Adrenal gland (tissue), 12 donors: Measurements from ENCODE around the gene CWF19L2. TPM values are rescaled to one million over a fixed set of nuclear protein-coding genes. Genes with fewer than 3 reads are reported as not detected.

ENCODE experiments used
- DNase-seq, 7 donors: peaks; one replicate each; pipeline ENCODE4 v3.0.0-alpha.2; 2019 to 2020
- H3K27ac ChIP-seq, 5 donors: fragments of 200-600 bp; sonication (generic) in 4 of 5; 1 replicate in 3 of 5; 2 replicates in 2 of 5; pipeline versions ENCODE4 v1.5.1 to v1.8.0; 2016 to 2020; ENCODE audit warnings: mild to moderate bottlenecking in 1 of 5
- H3K27me3 ChIP-seq: fragments of 200-600 bp; 2 replicates; pipeline ENCODE4 v1.8.0; 2021
- H3K36me3 ChIP-seq, 2 donors: fragments of 200-600 bp; replicated peaks in 1 of 2; 1 replicate in 1 of 2; 2 replicates in 1 of 2; pipeline versions ENCODE4 v1.5.1 to v1.8.0; 2018 to 2022
- H3K4me1 ChIP-seq, 2 donors: fragments of 200-600 bp; replicated peaks in 1 of 2; 1 replicate in 1 of 2; 2 replicates in 1 of 2; pipeline versions ENCODE4 v1.5.1 to v1.8.0; 2018 to 2021
- H3K4me3 ChIP-seq, 4 donors: fragments of 200-600 bp; sonication (generic) in 3 of 4; one replicate each; pipeline ENCODE4 v1.5.1; 2016 to 2018
- H3K9me3 ChIP-seq, 3 donors: fragments of 200-600 bp; sonication (generic) in 1 of 3; replicated peaks in 1 of 3; 1 replicate in 2 of 3; 2 replicates in 1 of 3; pipeline versions ENCODE4 v1.5.1 to v1.8.0; 2016 to 2021
- POLR2A ChIP-seq, 2 donors: fragments of 450-650 bp; IDR thresholded peaks; one replicate each; pipeline ENCODE4 v1.6.1; 2017; ENCODE audit warnings: antibody characterized with exemption in 2 of 2, mild to moderate bottlenecking in 2 of 2, moderate library complexity in 1 of 2
- WGBS, 4 donors: extraction: QIAGEN DNeasy Blood & Tissue Kit in 2 of 4; methylation state at CpG; one replicate each; pipeline versions ENCODE4 v1.1.5 to v1.1.7; 2013 to 2017; 5-methylcytosine and 5-hydroxymethylcytosine counted together
- intact Hi-C, 2 donors: fragments of 100-400 bp; cut with DNase I; formaldehyde crosslinking; loops; one replicate each; pipeline versions ENCODE4 v1.14.1 to v1.15.0; 2022 to 2023
- polyA plus RNA-seq, 3 donors: library from polyadenylated mRNA; stranded (reverse); fragments of 200-250 nt in 2 of 3; fragments of 350-450 nt in 1 of 3; fragmentation: Illumina TruSeq in 1 of 3; extraction: RNeasy Lipid Tissue Mini Kit (QIAGEN cat#74804) in 1 of 3; gene quantifications; one replicate each; pipeline ENCODE4 v1.2.3, GENCODE V29; 2013 to 2014
- total RNA-seq, 9 donors: library from RNA; depleted of rRNA in 4 of 9; stranded (reverse); fragments of >200 nt in 4 of 9; fragments of 120-200 nt in 1 of 9; fragmentation: NEBNext Ultra II Directional in 1 of 9; extraction: Animal tissue kit (Norgen Biotek cat#: 25700) in 1 of 9; gene quantifications; one replicate each; pipeline versions ENCODE4 v1.1.0 to v1.2.4, GENCODE V29; 2013 to 2023
- TF ChIP-seq, protein P1 (sequence below), 6 experiments: fragments of 450-650 bp in 4 of 6; fragments of 200-600 bp in 2 of 6; sonication (generic) in 1 of 6; IDR thresholded peaks; 1 replicate in 5 of 6; 2 replicates in 1 of 6; pipeline versions ENCODE4 v1.5.1 to v1.8.0; 2016 to 2021; ENCODE audit warnings: antibody characterized with exemption in 6 of 6, mild to moderate bottlenecking in 2 of 6, moderate library complexity in 1 of 6
- donor health status: healthy with polysubstance abuse.
- donor health status: Bipolar disorder and iron deficiency.
- donor health status: DM: yes; HTN: yes; CAD: no.
- donor health status: DM: no; HTN: no; CAD: no.
- donor health status: DM: no; HTN: no; CAD: no.
- donor health status: DM: yes; HTN: yes; CAD: no.

CWF19L2 gene
- total and polyA plus RNA-seq, 12 donors: 6.5 to 24.6 (median 13.5) TPM

DNA sequence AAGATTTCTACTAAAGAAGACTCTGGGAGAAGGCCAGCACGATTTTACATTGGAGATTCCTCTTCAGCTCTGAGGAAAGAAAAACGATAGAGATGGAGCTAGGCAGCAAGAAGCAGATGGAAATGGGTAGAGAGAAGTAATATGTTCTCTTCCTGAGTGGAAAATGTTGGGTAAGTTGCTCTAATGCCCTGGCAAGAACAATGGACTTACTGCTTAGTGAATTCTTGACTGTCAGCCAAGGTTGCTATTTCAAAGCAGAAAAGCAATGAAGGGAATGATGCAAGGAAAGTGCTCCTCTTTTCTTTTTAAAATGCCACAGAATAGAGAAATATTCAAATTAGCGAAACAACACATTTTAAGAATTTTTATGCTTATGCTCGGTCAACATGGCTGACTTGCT, 38.4 kb upstream of the CWF19L2 start:
- Histone ChIP-seq H3K4me3 (no peak overlapping the region), H3K27me3 (no peaks in the 10 kb centered on the region), H3K9me3 (no peaks in the 10 kb centered on the region), H3K36me3 (no peaks in the 10 kb centered on the region), H3K4me1 (no peaks in the 10 kb centered on the region), H3K27ac (no peak overlapping the region)
- TF ChIP-seq, protein P1, sequence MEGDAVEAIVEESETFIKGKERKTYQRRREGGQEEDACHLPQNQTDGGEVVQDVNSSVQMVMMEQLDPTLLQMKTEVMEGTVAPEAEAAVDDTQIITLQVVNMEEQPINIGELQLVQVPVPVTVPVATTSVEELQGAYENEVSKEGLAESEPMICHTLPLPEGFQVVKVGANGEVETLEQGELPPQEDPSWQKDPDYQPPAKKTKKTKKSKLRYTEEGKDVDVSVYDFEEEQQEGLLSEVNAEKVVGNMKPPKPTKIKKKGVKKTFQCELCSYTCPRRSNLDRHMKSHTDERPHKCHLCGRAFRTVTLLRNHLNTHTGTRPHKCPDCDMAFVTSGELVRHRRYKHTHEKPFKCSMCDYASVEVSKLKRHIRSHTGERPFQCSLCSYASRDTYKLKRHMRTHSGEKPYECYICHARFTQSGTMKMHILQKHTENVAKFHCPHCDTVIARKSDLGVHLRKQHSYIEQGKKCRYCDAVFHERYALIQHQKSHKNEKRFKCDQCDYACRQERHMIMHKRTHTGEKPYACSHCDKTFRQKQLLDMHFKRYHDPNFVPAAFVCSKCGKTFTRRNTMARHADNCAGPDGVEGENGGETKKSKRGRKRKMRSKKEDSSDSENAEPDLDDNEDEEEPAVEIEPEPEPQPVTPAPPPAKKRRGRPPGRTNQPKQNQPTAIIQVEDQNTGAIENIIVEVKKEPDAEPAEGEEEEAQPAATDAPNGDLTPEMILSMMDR (IDR thresholded peaks at IDR 0.05): no peak
- TF ChIP-seq POLR2A (IDR thresholded peaks at IDR 0.05): no peak
- WGBS, 4 donors: 53 to 69% (median 65%) methylated on average over 4 of the region's 4 CpGs
- intact Hi-C loops: no loop called here
- DNase-seq: peak in 4 of 7 donors; percentile 18 to 53 (median 32)

DNA sequence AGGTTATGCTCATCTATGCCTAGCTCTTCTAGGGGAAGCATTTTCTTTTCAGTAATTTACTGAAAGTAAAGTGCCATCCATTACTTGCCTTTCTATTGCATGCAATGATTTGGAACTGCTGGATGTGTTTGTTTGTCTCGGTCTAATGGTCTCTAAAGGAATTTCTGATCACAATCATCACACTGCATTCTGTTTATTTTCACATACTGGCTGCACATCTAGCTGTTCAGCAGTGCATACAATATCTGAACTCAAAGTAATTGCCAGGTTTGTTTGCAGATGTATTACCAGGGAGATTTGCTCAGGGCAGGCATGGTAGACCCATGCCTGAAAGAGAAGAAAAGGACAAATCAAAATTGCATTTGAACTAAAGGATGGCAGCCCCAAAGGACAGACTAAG, 36.4 kb upstream of the CWF19L2 start:
- H3K4me1 ChIP-seq: no peaks in the 10 kb centered on the region
- no peaks in the 10 kb centered on the region for H3K27me3 ChIP-seq
- no peak for DNase-seq
- no peak for TF ChIP-seq POLR2A (IDR thresholded peaks at IDR 0.05)
- TF ChIP-seq, protein P1 (IDR thresholded peaks at IDR 0.05): no peak
- intact Hi-C loops: no loop called here
- no peaks in the 10 kb centered on the region for H3K36me3 ChIP-seq
- H3K27ac ChIP-seq: no peak overlapping the region
- 70 to 95% (median 81%) methylated on average over 1 of the region's 1 CpG for WGBS, 4 donors
- H3K9me3 ChIP-seq: no peaks in the 10 kb centered on the region
- H3K4me3 ChIP-seq: no peak overlapping the region

DNA sequence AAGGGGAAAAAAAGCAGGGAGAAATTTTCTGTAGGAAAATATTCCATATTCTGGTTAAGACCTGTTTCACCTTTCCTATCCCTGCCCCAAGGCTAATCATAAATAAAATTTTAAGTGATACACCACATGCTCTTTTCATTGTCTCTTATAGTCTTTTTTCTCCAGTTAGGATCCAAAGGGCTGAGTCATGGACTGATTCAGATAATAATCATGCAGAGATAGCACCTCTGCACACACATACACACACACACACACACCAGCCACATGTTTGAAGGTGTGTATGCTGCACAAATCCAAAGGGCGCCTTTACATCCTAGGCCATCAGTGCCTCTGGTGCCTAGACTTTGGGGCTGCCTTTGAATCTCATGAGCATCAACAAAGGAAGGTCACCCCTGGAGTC, 35.5 kb upstream of the CWF19L2 start:
- Histone ChIP-seq H3K27me3 (no peaks in the 10 kb centered on the region), H3K27ac (no peak overlapping the region), H3K9me3 (no peaks in the 10 kb centered on the region), H3K4me3 (no peak overlapping the region), H3K4me1 (no peaks in the 10 kb centered on the region), H3K36me3 (no peaks in the 10 kb centered on the region)
- 83 to 100% (median 93%) methylated on average over 1 of the region's 1 CpG for WGBS, 4 donors
- peak in 2 of 7 donors; percentile 24 to 38 for DNase-seq
- intact Hi-C loops: no loop called here
- TF ChIP-seq, protein P1 (IDR thresholded peaks at IDR 0.05): no peak
- TF ChIP-seq POLR2A (IDR thresholded peaks at IDR 0.05): no peak

DNA sequence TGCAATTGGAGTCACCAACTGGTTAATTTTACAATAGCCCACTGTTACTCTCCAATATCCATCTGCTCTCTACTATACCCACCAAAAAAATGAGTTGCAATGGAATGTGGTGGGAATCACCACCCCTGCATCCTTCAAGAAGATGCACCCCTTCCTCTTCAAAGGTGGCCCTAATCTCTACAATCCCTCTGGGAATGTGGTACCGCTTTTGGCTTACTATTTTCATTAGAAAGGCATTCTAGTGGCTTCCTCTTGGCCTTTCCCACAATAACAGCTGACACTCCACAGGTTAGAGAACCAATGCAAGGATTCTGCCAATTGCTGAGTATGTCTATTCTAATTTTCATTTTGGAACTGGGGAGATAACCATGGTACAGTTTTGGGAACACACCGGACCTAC, 33.2 kb upstream of the CWF19L2 start:
- no peak overlapping the region for H3K27ac ChIP-seq
- WGBS, 4 donors: 90 to 98% (median 92%) methylated on average over 2 of the region's 2 CpGs

More for the DNA sequence above, 33.2 kb upstream of the CWF19L2 start:
- H3K4me3 ChIP-seq: no peak overlapping the region
- TF ChIP-seq POLR2A (IDR thresholded peaks at IDR 0.05): no peak
- TF ChIP-seq, protein P1 (IDR thresholded peaks at IDR 0.05): no peak
- DNase-seq: no peak
- H3K36me3 ChIP-seq: no peaks in the 10 kb centered on the region
- no peaks in the 10 kb centered on the region for H3K4me1 ChIP-seq
- intact Hi-C loops: no loop called here
- peaks cover 4% of the 10 kb centered on the region for H3K27me3 ChIP-seq
- H3K9me3 ChIP-seq: no peaks in the 10 kb centered on the region
